HepG2 (cell line): ENCODE measurements around the gene C18orf63. TPM values are rescaled to one million over a fixed set of nuclear protein-coding genes. Genes with fewer than 3 reads are reported as not detected.

ENCODE experiments used
- ARID5B ChIP-seq: IDR thresholded peaks from 2 replicates; pipeline ENCODE4 v1.4.0; 2020; ENCODE audit warnings: mild to moderate bottlenecking, missing genetic modification reagents
- CHCHD3 ChIP-seq: sonication (generic); formaldehyde crosslinking; IDR thresholded peaks from 2 replicates; pipeline ENCODE4 v1.8.0; 2022; ENCODE audit warnings: mild to moderate bottlenecking, missing genetic modification reagents, moderate library complexity
- ETS1 ChIP-seq: sonication (generic); formaldehyde crosslinking; IDR thresholded peaks from 2 replicates; pipeline ENCODE4 v1.4.0; 2020; ENCODE audit warnings: missing genetic modification reagents
- HNF4A ChIP-seq: sonication (generic); formaldehyde crosslinking; IDR thresholded peaks from 2 replicates; pipeline ENCODE4 v1.4.0; 2020; ENCODE audit warnings: missing genetic modification reagents
- HNF4G ChIP-seq, 2 experiments: sonication (generic) in 1 of 2; formaldehyde crosslinking in 1 of 2; IDR thresholded peaks; 2 replicates each; pipeline versions ENCODE4 v1.4.0 to v1.6.1; 2011 to 2020; ENCODE audit warnings: borderline replicate concordance in 2 of 2, low read depth in 2 of 2, mild to moderate bottlenecking in 2 of 2, low read length in 1 of 2, missing genetic modification reagents in 1 of 2, moderate library complexity in 1 of 2
- KMT2B ChIP-seq: IDR thresholded peaks from 2 replicates; pipeline ENCODE4 v1.6.1; 2016; ENCODE audit warnings: missing genetic modification reagents, missing compliant biosample characterization
- MBD4 ChIP-seq: IDR thresholded peaks from 2 replicates; pipeline ENCODE4 v1.6.1; 2012; ENCODE audit warnings: low read length, inconsistent platforms, borderline replicate concordance
- MBNL3 ChIP-seq: fragments of 250-450 bp; sonication (Bioruptor Pico); conservative IDR thresholded peaks from 2 replicates; pipeline ENCODE4 v1.8.0; 2022; ENCODE audit warnings: mild to moderate bottlenecking, inconsistent platforms
- MNT ChIP-seq: fragments of 450-650 bp; IDR thresholded peaks from 2 replicates; pipeline ENCODE4 v1.6.1; 2016
- NFAT5 ChIP-seq: sonication (generic); formaldehyde crosslinking; IDR thresholded peaks from 2 replicates; pipeline ENCODE4 v1.4.0; 2020; ENCODE audit warnings: missing genetic modification reagents
- SIN3B ChIP-seq: fragments of 150-350 bp; IDR thresholded peaks from 2 replicates; pipeline ENCODE4 v1.6.1; 2014; ENCODE audit warnings: low read length
- SNAI1 ChIP-seq: sonication (generic); formaldehyde crosslinking; IDR thresholded peaks from 2 replicates; pipeline ENCODE4 v1.5.0; 2020; ENCODE audit warnings: mild to moderate bottlenecking, missing genetic modification reagents, borderline replicate concordance
- TSC22D2 ChIP-seq: sonication (generic); formaldehyde crosslinking; IDR thresholded peaks from 2 replicates; pipeline ENCODE4 v1.5.1; 2020; ENCODE audit warnings: missing genetic modification reagents, mild to moderate bottlenecking, borderline replicate concordance
- XBP1 ChIP-seq: sonication (generic); formaldehyde crosslinking; IDR thresholded peaks from 2 replicates; pipeline ENCODE4 v1.5.0; 2020; ENCODE audit warnings: missing genetic modification reagents
- ZBTB38 ChIP-seq: sonication (generic); formaldehyde crosslinking; IDR thresholded peaks from 2 replicates; pipeline ENCODE4 v1.5.1; 2020; ENCODE audit warnings: mild to moderate bottlenecking, missing genetic modification reagents
- polyA plus RNA-seq, 8 experiments: library from polyadenylated mRNA; depleted of rRNA in 3 of 8; stranded (reverse) in 7 of 8; unstranded in 1 of 8; fragments of >200 nt; fragmentation: Illumina TruSeq in 4 of 8; extraction: Trizol in 4 of 8; gene quantifications; 2 replicates each; pipeline versions ENCODE4 v1.2.1 to v1.2.3, GENCODE V29; 2011 to 2016; ENCODE audit warnings: low read depth in 4 of 8, missing spikeins in 1 of 8, mixed read lengths in 1 of 8; ENCODE audit not compliant: insufficient read depth in 1 of 8
- total RNA-seq, 5 experiments: library from RNA; depleted of rRNA; stranded (reverse); fragments of >200 nt; fragmentation: Illumina TruSeq; extraction: Trizol; gene quantifications; 2 replicates each; pipeline ENCODE4 v1.2.3, GENCODE V29; 2016; ENCODE audit warnings: low read depth in 1 of 5

Gene C18orf63
- total and polyA plus RNA-seq, 2 of the 13 experiments (the other 11 are each of a cell fraction or from before 2014, with no cell fraction given) = 0.01 TPM; not detected in 1

- TF ChIP-seq HNF4G (IDR thresholded peaks at IDR 0.05; ENCODE audit: borderline replicate concordance, low read depth, low read length) (0 out of 2 replicates have a peak, but pooled peaks have one; percentile 15), HNF4G (CRISPR knock-in tag; IDR thresholded peaks at IDR 0.05; ENCODE audit: borderline replicate concordance, low read depth) (no peak), TSC22D2 (CRISPR knock-in tag) (no peak), HNF4A (CRISPR knock-in tag) (peak; percentile 48), ZBTB38 (CRISPR knock-in tag) (peak; percentile 69), CHCHD3 (CRISPR knock-in tag) (no peak), MNT (no peak), SNAI1 (CRISPR knock-in tag) (no peak), NFAT5 (CRISPR knock-in tag) (no peak), KMT2B (0 out of 2 replicates have a peak, but pooled peaks have one; percentile 6), ETS1 (CRISPR knock-in tag) (no peak), SIN3B (no peak), XBP1 (CRISPR knock-in tag) (no peak), MBD4 (no peak), ARID5B (CRISPR knock-in tag) (peak; percentile 39; the same call in 1 of the 2 replicates), MBNL3 (CRISPR knock-in tag) (no peak)
Measured at GRCh38 chr18:74278058-74278457, 37.6 kb upstream of the C18orf63 start (continued).
